Spinal cord (tissue), 10 donors: ENCODE results near the gene ITGB3. TPM values are rescaled to one million over a fixed set of nuclear protein-coding genes. Genes with fewer than 3 reads are reported as not detected.
"Not testable (repeated sequence)": the region's sequence is repeated elsewhere in the genome, so short reads cannot be mapped to it uniquely, and the experiment has no call there.

Source experiments
- DNase-seq, 6 donors: peaks; one replicate each; pipeline versions ENCODE4 v3.0.0 to v3.0.0-alpha.2; 2013 to 2015; ENCODE audit warnings: low spot score in 6 of 6, low read depth in 4 of 6
- H3K27ac ChIP-seq: one replicate; pipeline ENCODE4 v1.5.1; 2013; ENCODE audit warnings: low read depth, low read length, control low read depth
- H3K27me3 ChIP-seq: one replicate; pipeline ENCODE4 v1.6.1; 2013; ENCODE audit warnings: low read length; ENCODE audit not compliant: control insufficient read depth, insufficient read depth
- H3K36me3 ChIP-seq: one replicate; pipeline ENCODE4 v1.6.1; 2013; ENCODE audit warnings: low read length; ENCODE audit not compliant: control insufficient read depth, insufficient read depth
- H3K4me1 ChIP-seq: one replicate; pipeline ENCODE4 v1.6.1; 2013; ENCODE audit warnings: low read length; ENCODE audit not compliant: control insufficient read depth, insufficient read depth
- H3K4me3 ChIP-seq: one replicate; pipeline ENCODE4 v1.5.1; 2013; ENCODE audit warnings: low read depth, low read length, control low read depth
- H3K9me3 ChIP-seq: one replicate; pipeline ENCODE4 v1.6.1; 2013; ENCODE audit warnings: low read length; ENCODE audit not compliant: control insufficient read depth, insufficient read depth
- WGBS: methylation state at CpG from one replicate; pipeline ENCODE4 v1.1.5; 2013; ENCODE audit warnings: missing lambda C conversion rate; ENCODE audit not compliant: insufficient coverage; 5-methylcytosine and 5-hydroxymethylcytosine counted together
- polyA plus RNA-seq, 2 donors: library from polyadenylated mRNA; unstranded; fragments of 120-200 nt; gene quantifications; one replicate each; pipeline ENCODE4 v1.2.1, GENCODE V29; 2013; ENCODE audit not compliant: insufficient read length in 2 of 2
- total RNA-seq, 2 donors: library from RNA; depleted of rRNA in 1 of 2; stranded (reverse); fragments of 120-200 nt in 1 of 2; fragments of >200 nt in 1 of 2; gene quantifications; one replicate each; pipeline versions ENCODE4 v1.2.3 to v1.2.4, GENCODE V29; 2013 to 2014
- donor health status: healthy.

ITGB3 gene
- total and polyA plus RNA-seq, 4 donors, result 2.6 to 7.5 (median 3.6) TPM

DNA sequence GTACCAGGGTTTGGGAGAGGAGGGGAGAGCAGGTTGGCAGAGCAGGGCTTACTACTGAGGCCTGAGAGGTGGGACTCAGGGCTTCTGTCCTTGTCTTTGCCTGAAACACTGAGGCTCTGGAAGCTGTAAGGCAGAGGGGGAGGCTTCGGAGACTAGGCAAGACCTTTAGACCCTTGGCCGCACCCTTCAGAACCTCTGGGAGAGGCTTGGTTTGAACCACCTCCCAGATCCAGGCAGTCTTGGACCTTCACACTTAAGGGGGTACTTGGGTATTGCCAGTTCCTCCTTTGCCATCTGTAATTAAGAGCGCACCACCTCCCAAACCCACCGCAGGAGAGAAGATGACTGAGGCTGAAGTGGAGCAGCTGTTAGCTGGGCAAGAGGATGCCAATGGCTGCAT lies 31.6 kb upstream of the ITGB3 start:
- H3K27ac ChIP-seq, result no peak overlapping the region
- WGBS, result 100% methylated on average over 2 of the region's 4 CpGs

DNA sequence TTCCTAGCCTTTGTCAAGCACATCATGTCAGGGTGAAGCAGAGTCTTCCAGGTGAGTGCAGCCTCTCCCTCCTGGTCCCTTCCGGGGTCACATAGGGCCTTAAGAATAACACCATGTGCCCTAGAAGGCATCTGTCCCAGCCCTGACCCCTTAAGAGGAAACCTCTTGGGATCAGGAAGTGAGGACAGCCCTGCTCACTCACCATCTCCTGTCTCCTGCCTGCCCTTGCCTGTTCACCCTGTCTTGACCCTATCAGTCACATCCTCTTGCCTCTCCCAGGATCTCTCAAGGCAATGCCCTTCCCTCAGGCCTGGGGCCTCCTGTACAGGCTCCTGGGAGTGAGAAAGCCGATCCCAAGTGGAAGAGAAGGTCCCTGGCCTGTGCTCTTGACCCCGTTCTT lies 30.6 kb upstream of the ITGB3 start:
- H3K36me3 ChIP-seq, result no peaks in the 10 kb centered on the region
- H3K4me1 ChIP-seq, result peaks cover 8% of the 10 kb centered on the region
- no peak overlapping the region for H3K4me3 ChIP-seq
- peaks cover 2% of the 10 kb centered on the region for H3K9me3 ChIP-seq
- no peak for DNase-seq
- no peaks in the 10 kb centered on the region for H3K27me3 ChIP-seq
- no peak overlapping the region for H3K27ac ChIP-seq
- 87% methylated on average over 2 of the region's 3 CpGs for WGBS

More for the DNA sequence above, 31.6 kb upstream of the ITGB3 start:
- H3K9me3 ChIP-seq, result peaks cover 2% of the 10 kb centered on the region
- peaks cover 8% of the 10 kb centered on the region for H3K4me1 ChIP-seq
- H3K36me3 ChIP-seq, result no peaks in the 10 kb centered on the region
- DNase-seq, result no peak
- no peaks in the 10 kb centered on the region for H3K27me3 ChIP-seq
- no peak overlapping the region for H3K4me3 ChIP-seq

DNA sequence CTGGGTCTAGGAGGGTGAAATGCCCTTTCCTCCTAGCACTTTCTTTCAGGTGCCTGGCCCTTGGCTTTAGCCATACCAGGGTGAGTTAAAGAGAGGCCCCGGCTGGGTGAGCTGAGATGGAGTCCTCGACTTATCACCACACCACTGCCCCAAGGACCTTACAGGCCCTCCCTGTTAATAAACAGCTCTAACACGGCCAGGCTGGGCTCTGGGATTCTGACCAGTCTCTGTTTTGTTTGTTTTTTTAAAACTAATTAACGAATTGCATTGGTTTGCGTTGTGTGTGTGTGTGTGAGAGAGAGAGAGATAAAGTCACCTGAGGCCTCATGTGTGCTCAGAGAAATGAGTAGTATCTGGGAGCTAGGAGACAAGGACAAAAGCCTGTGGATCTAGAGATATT lies 30.2 kb upstream of the ITGB3 start:
- H3K4me1 ChIP-seq, result peaks cover 8% of the 10 kb centered on the region
- H3K4me3 ChIP-seq, result no peak overlapping the region
- DNase-seq, result no peak
- H3K27me3 ChIP-seq, result no peaks in the 10 kb centered on the region
- no peak overlapping the region for H3K27ac ChIP-seq
- 88% methylated on average over 2 of the region's 5 CpGs for WGBS
- peaks cover 2% of the 10 kb centered on the region for H3K9me3 ChIP-seq
- H3K36me3 ChIP-seq, result no peaks in the 10 kb centered on the region

DNA sequence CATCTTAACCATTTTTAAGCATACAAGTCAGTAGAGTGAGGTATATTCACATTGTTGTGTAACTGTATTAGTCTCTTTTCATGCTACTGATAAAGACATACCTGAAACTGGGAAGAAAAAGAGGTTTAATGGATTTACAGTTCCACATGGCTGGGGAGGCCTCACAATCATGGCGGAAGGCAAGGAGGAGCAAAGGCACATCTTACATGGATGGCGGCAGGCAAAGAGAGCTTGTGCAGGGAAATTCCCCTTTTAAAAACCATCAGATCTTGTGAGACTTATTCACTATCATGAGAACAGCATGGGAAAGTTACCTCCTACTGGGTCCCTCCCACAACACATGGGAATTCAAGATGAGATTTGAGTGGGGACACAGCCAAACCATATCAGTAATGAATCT lies 29.6 kb upstream of the ITGB3 start:
- H3K9me3 ChIP-seq, H3K27me3 ChIP-seq, DNase-seq, H3K4me1 ChIP-seq, H3K36me3 ChIP-seq, H3K27ac ChIP-seq, H3K4me3 ChIP-seq: not testable (repeated sequence)
- no CpG with 5 or more reads among the region's 2 CpGs for WGBS

DNA sequence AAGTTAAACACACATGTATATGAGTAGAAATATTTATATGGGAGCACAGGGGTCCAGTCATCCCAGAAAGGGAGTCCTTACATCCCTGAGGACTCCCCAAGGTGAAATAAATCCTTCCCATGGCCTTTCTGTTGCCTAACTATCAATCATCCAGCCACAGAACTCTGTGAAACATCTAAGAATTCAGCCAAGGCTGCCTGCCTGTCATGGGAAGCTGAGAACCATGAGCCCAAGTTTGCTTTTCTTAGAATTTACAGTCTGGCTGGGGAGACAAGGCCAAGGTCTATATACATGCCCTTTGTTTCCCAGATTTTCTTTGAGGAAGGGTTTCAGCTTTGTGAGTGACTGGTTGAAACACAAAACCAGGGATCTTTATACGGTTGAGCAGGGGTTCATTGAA lies 28.7 kb upstream of the ITGB3 start:
- Histone ChIP-seq H3K4me3 (no peak overlapping the region), H3K36me3 (no peaks in the 10 kb centered on the region), H3K27ac (peak overlapping the region; percentile 63), H3K9me3 (peaks cover 2% of the 10 kb centered on the region), H3K4me1 (peaks cover 8% of the 10 kb centered on the region), H3K27me3 (no peaks in the 10 kb centered on the region)
- DNase-seq, result no peak
- 25% methylated on average over 1 of the region's 1 CpG for WGBS

DNA sequence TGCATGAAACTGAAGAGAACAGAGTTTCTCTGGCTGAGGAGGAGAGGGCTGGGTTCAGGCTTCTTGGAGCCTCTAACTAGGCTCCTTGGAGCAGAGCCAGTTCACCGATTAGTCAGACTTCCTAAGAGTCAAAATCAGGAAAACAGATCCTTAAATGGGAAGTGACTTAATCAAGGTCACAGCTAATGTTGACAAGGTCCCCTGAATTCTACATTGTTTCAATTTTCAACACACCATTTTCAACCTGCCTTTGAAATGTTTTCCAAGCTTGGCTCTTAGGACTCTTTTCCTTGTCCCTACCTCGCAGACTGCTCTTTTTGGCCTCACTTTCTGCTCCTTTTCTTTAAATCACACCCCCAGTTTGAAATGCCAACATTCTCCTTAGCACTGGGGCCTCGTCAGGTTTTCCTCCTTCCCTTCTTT lies 28.2 kb upstream of the ITGB3 start:
- WGBS, result 20% methylated on average over 1 of the region's 3 CpGs
- H3K36me3 ChIP-seq, result no peaks in the 10 kb centered on the region
- H3K4me3 ChIP-seq, result no peak overlapping the region
- peak in 2 of 6 donors; percentile 23 to 63 for DNase-seq
- peaks cover 2% of the 10 kb centered on the region for H3K9me3 ChIP-seq
- peak overlapping the region; percentile 63 for H3K27ac ChIP-seq
- peaks cover 8% of the 10 kb centered on the region for H3K4me1 ChIP-seq
- H3K27me3 ChIP-seq, result peaks cover 1% of the 10 kb centered on the region

DNA sequence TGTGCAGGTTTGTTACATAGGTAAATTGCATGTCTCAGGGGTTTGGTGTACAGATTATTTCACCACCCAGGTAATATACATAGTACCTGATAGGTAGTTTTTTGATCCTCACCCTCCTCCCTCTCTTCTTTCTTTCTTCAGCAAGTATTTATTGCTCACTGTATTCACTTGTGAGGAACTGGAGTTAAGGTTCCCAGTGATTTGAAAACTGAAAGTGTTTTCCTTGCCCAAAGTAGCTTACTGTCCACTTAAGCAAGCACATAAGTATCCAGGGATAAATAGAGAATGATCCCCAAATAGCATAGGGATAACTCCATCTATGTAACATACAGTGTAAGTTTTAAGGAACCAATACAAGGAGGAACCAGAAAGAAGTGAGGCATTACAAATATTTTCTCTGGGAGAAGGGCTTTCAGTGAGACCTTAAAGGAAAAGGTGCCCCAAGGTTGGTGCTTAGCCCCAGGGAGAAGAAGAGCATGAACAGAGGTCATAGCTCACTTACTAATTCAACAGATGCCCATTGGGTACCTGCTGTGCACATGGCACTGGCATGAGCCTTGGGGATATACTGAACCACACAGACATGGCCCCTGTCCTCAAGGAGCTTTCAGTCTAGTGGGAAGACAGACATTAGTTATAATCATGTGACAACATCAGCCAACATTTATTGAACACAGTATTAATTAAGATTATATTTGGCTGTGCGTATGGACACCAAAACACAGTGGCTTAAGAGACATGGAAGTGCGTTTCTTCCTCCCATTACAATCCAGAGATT lies 27.5 kb upstream of the ITGB3 start:
- DNase-seq, result no peak
- H3K27ac ChIP-seq, result peak overlapping the region; percentile 63
- peaks cover 2% of the 10 kb centered on the region for H3K9me3 ChIP-seq
- peaks cover 5% of the 10 kb centered on the region for H3K4me1 ChIP-seq
- H3K4me3 ChIP-seq, result no peak overlapping the region
- H3K36me3 ChIP-seq, result no peaks in the 10 kb centered on the region
- 93% methylated on average over 2 of the region's 2 CpGs for WGBS
- peaks cover 2% of the 10 kb centered on the region for H3K27me3 ChIP-seq

DNA sequence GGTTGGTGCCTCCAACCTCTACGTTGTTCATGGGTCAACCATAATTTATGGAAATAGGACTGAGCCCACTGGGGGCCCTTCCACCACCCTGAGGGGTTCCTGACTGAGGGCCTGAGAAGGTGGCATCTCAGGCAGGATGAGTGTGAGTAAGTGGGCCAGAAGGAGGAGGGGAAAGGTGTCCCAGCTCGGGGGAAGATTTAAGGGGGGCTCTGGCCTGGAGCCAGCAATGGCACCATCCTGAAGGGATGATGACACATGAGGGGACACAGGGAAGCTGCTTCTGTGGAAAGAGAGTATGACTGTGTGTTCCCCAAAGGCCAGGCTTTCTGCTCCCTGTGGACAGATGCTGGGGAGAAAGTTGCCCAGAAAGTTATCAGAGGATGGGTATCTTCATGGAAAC lies 25.8 kb upstream of the ITGB3 start:
- Histone ChIP-seq H3K4me3 (no peak overlapping the region), H3K36me3 (no peaks in the 10 kb centered on the region), H3K27me3 (peaks cover 2% of the 10 kb centered on the region), H3K27ac (no peak overlapping the region), H3K4me1 (peaks cover 5% of the 10 kb centered on the region), H3K9me3 (peaks cover 2% of the 10 kb centered on the region)
- no peak for DNase-seq
- 93% methylated on average over 2 of the region's 2 CpGs for WGBS

DNA sequence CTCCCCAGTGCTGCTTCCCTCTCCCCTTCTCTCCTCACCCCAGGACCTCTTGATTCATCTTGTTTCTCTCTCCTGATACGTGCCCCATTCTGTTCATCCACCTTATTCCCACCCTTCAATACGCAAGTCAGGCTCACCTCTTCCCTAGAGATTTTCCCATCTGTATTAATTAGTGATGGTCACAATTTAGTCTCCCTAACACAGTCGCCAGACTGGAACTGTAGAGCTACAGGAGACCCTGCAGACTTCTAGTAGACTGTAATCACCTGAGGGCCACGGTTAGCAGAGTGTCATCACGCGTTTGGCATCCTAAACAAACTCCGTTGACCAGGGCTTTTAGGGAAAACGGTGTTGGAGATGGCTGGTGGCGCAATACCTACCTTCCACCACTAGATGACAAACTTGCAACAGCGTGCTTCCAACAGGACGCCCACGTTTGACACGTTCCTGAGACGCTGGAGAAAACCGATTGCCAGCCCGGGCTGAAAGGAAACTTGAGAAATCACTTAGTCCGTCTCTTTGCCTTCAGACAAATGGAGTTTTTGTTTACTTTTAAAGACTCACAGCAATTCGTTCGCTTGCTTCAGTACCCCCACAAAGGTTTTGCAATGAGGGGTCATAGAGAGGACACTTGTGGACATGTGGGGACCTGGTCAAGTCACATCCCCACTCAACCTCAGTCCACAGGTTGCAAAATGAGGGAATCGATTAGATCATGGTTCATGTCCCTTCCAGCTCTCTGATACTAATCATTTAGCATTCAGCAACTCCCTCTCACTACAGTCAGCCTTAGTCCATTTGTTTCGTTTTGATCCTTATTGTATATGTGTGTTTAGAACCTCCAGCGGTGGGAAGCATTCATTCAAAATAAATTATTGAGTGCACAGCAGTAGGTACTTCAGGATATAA lies 23.8 kb upstream of the ITGB3 start:
- H3K36me3 ChIP-seq, result no peaks in the 10 kb centered on the region
- DNase-seq, result peak; percentile 68 to 96 (median 79)
- H3K27ac ChIP-seq, result no peak overlapping the region
- peak overlapping the region; percentile 10 for H3K4me3 ChIP-seq
- no peaks in the 10 kb centered on the region for H3K9me3 ChIP-seq
- 0% methylated on average over 12 of the region's 22 CpGs for WGBS
- H3K27me3 ChIP-seq, result peaks cover 2% of the 10 kb centered on the region
- peaks cover 2% of the 10 kb centered on the region for H3K4me1 ChIP-seq
